GM21390 (cell line): ENCODE data around the gene ANO1.

Source experiments
- ATAC-seq: cut with Tn5 transposase; IDR thresholded peaks from one replicate; pipeline ENCODE4 v1.9.1; 2021; ENCODE audit not compliant: unreplicated experiment

The ANO1 gene

GRCh38 chr11:70072461-70072860 lies 5.7 kb upstream of the ANO1 start:
- no peak for ATAC-seq

- ATAC-seq, result no peak
Observed at GRCh38 chr11:70072861-70073755, 5.0 kb upstream of the ANO1 start.

- no peak for ATAC-seq
Observed at GRCh38 chr11:70073871-70074371, 4.2 kb upstream of the ANO1 start.

GRCh38 chr11:70074746-70075145 lies 3.4 kb upstream of the ANO1 start:
- ATAC-seq, result no peak

GRCh38 chr11:70075836-70076235 lies 2.3 kb upstream of the ANO1 start:
- ATAC-seq, result no peak

- ATAC-seq, result no peak
Observed at GRCh38 chr11:70076461-70076931, 1.6 kb upstream of the ANO1 start.

GRCh38 chr11:70077411-70078094 lies 564 bp upstream of the ANO1 start:
- no peak for ATAC-seq

- no peak for ATAC-seq
Observed at GRCh38 chr11:70078781-70079616, 882 bp downstream of the ANO1 start.

- ATAC-seq, result no peak
Observed at GRCh38 chr11:70079691-70080090, 1.6 kb downstream of the ANO1 start.

GRCh38 chr11:70080763-70081162 lies 2.6 kb downstream of the ANO1 start:
- ATAC-seq, result no peak

- ATAC-seq, result no peak
Observed at GRCh38 chr11:70082829-70083228, 4.7 kb downstream of the ANO1 start.

- ATAC-seq, result no peak
Observed at GRCh38 chr11:70084046-70084984, 6.2 kb downstream of the ANO1 start.

GRCh38 chr11:70085815-70086769 lies 8.0 kb downstream of the ANO1 start:
- no peak for ATAC-seq

- no peak for ATAC-seq
Observed at GRCh38 chr11:70087446-70088167, 9.5 kb downstream of the ANO1 start.

GRCh38 chr11:70088735-70089250 lies 10.7 kb downstream of the ANO1 start:
- no peak for ATAC-seq

GRCh38 chr11:70089631-70090030 lies 11.5 kb downstream of the ANO1 start:
- no peak for ATAC-seq

GRCh38 chr11:70090961-70091381 lies 12.9 kb downstream of the ANO1 start:
- no peak for ATAC-seq

- no peak for ATAC-seq
Observed at GRCh38 chr11:70091638-70092037, 13.5 kb downstream of the ANO1 start.
